GM19238 (cell line): Measurements from ENCODE around the gene ARSI.

ENCODE experiments used
- DNase-seq: peaks from one replicate; pipeline ENCODE4 v3.0.0; 2011; ENCODE audit warnings: low spot score; ENCODE audit not compliant: insufficient read length

Gene ARSI

DNA sequence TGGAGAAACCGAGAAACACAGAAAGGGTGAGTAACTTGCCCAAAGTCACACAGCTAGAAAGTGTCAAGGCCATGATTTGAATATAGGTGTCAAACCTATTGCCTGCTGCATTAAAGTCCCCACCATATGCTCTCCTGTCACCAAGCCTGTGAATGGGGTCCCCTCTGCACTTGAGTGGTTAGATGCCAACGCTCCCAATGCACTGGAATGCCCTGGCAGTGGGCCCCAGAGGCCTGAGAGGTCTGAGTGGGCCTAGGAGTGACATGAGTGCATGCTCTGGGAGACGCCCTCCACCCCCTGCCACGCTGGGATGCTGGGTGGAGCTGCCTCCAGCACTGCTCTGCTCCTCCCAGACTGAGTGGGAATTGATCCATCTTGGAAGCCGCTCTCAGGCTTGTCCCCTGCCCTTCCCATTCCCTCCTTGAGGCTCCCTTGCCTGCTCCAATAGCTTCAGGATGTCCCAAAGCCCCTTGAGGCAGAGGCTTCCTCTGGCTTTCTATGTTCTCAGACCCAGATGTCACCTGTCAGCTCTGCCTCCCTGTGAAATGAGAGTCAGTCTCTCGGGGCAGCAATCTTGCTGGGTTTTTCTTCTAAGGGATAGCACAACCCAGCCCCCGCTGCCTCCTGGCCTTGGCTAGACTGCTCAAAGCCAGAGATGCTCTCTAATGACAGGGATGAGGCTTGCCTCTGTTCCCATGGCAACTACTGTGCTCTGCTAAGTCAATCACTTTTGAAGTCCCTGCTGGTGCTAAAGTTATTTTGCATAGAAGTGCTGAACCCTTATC lies 6.6 kb upstream of the ARSI start:
- no peak for DNase-seq

DNA sequence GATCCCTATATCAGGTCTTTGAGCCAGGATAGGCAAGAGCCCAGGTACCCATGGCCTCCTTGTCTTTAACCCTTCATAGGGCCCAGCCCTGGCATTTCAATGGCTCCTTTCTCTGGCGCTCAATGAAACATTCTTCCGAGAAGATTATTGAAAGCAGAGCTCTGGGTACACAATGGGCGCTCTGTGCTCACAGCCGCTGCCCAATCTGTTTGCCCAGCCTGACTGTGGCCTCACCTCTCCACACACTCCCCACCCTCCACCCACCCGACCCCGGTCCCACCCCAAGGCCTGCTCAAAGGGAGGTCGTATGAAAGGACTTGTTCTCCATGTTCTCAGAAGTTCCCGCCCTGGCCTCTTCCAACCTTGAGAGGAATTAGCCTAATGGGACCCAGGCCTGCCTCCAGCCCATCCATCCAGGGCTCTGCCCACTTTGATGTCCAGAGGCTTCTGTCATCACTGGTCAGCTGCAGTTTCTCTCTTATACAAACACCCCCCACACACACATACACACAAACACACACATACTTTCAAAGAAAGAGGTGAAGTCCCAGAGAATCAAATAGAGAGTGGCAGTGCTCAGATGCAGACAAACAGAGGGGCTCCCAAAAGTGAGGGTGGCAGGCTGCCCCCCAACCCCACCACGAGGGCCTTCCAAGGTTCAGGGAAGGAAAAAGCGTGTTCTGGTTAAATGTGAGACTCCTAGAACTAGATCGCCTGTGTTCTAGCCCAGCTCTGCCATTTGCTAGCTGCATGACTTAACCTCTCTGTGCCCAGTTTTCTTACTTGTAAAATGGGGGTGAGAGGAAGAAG lies 5.1 kb upstream of the ARSI start:
- no peak for DNase-seq

DNA sequence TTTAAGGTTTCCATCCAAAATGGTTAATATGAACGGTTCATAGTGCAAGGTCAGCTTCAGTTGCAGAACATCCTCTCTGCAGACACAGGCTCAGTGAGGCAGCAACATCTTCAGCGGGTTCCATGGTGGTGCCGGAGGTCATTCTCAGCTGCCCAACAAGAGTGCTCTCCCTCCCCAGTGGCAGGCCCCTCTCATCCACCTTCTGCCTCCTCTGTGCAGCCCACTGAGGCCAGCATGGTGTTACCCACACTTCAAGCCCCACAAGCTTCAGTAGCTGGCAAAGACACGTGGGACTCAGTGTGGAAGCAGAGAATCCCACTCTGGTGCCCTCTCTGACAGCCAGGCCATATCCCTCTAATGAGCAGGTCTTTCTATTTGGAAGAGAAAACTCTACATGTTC lies 4.1 kb upstream of the ARSI start:
- DNase-seq = no peak

DNA sequence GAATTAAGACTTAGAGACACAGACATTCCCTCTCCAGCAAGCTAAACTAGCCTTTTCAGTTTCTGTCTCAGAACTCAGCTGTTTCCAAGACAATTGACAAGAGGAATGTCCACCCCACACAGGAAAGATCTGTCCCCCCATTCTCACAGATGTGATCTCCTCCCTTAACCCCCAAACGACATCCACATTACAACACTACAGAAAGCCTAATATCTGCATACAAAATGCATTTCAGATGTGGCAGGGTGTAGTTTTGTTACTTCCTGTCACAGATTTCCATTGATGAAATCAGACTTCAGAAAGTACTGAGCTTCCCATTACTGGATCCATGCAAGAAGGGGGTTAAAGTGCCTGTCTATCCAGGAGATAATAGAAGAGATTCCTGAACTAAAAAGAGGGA lies 2.9 kb upstream of the ARSI start:
- no peak for DNase-seq

DNA sequence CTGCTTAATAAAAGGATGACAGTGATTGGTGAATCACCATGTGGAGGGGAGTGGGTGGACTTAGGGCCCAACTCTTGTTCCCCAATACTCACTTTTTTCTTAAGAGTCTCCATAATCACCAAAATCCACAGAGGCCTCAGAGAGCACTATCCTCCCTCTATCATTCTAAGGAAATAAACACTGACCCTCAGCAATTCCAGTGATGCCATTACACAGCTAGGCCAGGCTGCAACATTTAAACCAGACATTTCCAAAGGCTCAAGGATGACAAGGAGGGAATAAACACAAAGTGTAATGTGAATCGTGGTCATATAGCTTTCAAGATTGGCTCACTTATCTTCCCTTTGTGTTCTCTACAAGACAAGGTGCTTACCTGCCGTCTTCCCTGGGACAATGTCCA lies 2.4 kb upstream of the ARSI start:
- DNase-seq = no peak

DNA sequence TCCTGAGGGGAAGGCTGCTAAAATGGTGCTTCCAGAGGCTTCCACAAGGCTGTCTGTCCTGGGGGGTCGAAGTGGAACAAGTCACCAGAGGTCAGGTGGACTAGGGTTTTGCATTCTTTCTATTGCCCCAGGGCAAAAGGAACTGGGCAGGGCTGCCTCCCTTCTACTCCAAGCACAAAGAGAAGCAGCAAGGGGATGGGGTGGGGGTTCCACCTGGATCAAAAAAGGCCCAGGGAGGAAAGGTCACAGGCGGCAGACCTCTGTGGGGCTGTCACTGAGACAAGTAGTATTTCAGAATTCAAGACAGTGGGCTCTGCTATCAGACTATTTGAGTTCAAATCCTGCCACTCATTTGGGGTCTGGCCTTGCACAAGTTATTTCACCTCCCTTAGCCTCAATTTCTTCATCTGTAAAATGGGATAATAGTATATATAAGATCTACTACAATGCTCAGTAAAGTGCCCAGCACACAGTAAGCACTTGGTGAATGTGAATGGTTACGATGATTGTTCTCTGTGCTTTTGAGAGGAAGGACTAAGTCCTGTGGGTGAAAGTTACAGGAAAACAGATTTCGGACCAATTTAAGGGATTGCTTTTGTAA lies 1.9 kb upstream of the ARSI start:
- DNase-seq = no peak

DNA sequence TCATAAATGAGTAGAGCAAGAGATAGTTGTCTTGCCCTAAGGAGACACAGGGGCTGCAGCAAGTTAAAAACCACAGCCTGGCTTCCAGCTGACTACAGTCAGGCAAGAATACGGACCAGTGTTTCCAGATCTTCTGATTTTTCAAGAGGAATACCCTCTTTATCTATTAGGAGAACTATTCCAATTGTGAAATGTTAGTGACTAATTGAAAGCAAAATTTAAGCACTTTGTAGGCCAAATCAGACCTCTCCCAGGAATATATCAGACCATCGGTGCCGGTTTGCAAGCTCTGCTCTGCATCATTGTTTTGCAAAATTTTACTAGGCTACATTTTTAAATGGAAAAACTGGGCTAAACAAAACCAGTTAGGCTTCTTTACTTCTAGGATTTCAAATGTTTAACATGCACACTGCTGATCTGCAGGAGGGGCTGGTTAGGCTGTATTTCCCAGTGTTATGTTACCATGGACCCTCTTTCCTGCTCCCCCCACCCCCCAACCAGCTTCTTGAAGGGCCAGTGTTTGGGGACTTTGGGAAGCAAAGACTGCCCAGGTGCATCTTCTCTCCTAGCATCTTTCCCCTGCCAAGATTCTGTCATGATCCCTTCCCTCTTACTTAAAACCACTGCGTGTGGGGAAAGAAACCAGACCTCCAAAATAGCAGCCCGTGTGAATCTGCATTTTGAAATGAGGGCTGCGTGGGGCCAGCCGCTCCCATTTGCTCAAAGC lies 1.1 kb upstream of the ARSI start:
- DNase-seq = no peak

DNA sequence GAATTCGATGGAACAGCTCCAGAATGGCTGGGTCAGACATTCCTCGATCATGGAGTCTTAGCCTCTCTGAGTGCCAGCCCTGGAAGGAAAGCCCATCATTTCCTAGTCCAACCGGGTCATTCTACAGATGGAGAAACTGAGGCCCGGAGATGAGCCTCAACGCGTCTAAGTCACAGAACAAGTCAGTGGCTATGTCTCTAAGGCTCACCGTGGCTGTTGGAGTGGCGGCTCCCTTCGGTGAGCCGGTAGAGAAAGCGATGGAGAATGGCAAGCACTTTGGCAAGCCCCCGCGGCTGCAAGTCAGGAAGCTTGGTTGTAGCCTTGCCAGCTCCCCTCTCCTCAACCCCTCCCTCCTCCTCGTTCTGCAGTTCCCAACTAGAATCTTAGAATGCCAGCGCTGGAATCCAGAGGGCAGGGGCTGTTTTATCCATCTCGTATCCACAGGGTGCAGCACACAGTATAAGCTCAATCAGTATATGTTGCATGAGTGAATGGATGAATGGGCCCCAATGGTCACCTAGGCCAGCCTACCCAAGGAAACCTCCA lies 438 bp upstream of the ARSI start:
- DNase-seq = no peak

DNA sequence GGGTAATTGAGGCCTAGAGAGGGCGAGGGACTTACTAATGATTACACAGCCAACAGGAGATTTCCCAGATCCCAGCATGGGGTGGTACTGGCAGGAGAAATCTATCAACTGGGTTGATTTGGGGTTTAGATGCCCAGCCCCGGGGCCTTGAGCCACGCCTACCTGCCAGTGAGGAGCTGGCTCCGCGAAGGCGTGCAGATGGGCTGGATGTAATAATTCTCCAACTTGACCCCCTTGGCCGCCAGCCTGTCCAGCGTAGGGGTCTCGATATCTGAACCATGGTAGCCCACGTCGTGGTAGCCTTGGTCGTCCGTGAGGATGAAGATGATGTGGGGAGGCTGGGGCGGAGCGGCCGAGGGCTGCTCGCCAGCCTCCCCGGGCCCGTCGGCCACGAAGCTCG lies 804 bp downstream of the ARSI start:
- DNase-seq = no peak

DNA sequence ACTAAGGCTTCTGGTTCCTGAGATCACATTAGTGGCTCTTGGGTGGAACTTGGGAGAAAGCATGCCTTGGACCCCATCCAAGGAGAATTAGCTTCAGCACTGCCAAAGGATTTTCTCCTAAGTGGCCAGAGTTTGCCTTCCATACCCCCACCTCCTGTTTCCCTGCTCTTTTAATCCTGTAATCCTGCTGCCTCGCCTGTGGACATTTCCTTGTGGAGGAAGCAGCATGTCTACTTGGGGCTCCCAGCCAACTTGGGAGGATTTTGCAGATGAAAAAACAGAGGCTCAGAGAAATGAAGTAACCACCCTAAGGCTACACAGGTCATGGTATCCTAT lies 1.6 kb downstream of the ARSI start:
- DNase-seq = no peak

DNA sequence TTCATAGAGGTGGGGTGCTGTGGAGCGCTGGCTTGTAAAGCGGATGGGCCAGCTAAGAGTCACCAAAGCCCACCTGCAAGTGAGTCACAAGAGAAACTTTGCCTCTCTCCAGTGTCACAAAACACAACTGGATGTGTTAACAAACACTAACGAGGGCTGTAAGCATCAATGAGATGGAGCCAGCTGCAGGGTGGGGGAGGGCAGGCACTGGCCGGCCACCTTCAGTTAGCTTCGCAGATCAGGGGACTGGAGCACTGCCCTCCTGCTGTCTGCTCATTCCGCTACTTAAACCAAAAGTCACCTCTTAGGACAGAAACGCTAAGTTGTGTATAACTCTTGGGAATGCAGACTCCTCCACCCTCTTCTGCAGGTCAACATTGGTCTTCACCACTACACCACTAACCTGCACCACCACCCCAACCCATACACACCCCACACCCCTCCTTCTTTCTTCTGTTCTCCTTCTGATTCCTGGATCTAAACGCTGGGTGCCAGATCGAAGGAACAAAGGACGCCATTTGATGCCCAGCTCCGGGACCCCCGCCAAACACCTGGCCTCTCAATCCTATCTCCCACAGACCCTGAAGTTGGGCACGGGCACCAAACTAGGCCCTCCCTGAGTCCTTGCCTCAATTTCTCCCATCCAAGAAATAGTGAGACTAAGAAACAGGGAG lies 2.1 kb downstream of the ARSI start:
- no peak for DNase-seq

DNA sequence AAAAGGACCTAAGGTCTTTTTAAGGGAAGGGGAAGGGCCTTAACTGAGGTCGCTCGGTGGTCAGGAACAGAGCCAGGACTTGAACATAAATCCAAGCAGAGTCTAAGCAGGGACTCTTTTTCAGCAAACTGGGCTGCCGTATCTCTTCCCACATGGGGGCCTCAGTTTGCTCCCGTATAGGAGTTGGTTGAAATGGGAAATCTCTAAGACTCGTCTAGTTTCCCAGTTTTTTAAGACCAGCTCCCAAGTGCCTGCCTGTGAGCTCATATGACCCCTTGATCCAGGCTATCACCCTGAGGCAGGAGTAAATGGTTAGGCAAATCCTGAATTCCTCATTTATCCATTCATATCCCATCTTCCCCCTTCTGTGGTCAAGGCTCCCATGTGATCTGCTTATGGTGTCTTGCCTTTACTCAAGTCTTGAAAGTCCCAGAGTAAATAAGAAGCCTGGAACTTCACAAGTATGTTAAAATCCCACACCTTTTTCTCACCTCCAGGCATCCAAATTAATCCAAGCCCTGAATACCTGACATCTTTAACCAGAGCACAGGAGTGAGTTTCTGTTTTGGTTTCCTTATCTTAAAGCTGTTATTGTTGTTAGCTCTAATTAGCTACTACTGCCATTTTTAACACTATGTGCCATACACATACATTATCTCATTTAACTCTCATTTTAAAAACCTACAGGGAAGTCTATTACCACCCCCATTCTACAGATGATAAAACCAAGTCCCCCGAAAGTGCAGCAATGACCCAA lies 3.0 kb downstream of the ARSI start:
- no peak for DNase-seq

DNA sequence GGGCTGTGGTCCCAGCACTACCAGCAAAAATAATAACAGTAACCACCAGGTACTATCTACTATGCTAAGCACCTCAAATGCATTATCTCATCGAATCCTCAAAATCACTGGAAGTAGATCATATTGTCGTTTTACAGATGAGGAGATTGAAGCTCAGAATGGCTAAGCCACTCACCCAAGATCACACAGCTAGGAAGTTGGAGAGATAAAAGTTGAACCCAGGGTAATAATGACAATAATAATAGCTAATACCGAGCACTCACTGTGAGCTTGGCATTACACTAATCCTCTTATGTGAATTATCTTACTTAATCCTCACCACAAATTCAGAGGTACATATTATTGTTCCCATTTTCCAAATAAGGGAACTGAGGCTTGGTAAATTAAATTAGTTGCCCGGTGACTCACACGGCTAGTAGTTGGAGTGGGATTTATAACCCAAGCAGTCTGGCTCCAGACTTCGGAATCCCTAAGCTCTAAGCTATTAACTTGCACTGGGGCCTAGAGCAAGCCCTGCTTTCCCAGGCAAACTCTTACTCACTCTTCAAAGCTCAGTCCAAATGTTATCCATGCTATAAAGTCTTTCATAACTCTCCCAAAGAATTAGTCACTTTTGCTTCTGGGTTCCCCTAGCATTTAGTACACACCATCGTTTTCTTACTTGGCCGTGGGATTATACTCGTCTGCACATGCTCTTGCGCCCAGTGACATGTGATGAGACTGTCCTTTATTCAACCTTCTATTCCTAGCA lies 3.8 kb downstream of the ARSI start:
- DNase-seq = no peak

DNA sequence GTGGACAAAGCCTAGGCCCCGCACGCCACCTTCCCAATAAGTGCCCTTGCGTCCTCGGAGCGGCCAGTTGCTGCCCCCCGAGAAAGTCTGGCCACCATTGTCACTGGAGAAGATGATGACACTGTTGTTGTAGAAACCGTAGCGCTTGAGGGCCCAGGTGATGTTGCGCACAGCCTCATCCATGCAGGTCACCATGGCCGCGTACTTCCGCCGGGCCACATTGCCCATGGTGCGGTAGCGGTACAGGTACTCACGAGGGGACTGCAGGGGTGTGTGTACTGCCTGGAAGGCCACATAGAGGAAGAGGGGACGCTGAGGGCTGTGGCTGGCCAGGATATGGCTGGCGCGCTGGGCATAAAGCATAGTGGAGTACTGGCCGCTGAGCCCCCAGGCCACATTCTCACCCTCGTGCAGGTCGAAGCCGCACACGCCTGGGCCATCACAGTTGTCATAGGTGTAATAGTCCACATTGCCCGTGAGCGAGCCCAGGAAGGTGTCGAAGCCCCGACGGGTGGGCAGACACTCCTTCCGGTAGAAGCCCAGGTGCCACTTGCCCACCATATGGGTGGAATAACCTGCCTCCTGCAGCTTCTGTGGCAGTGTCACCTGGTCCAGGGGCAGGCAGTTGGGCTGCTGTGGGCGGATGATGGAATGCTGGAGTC lies 4.6 kb downstream of the ARSI start:
- DNase-seq = no peak

DNA sequence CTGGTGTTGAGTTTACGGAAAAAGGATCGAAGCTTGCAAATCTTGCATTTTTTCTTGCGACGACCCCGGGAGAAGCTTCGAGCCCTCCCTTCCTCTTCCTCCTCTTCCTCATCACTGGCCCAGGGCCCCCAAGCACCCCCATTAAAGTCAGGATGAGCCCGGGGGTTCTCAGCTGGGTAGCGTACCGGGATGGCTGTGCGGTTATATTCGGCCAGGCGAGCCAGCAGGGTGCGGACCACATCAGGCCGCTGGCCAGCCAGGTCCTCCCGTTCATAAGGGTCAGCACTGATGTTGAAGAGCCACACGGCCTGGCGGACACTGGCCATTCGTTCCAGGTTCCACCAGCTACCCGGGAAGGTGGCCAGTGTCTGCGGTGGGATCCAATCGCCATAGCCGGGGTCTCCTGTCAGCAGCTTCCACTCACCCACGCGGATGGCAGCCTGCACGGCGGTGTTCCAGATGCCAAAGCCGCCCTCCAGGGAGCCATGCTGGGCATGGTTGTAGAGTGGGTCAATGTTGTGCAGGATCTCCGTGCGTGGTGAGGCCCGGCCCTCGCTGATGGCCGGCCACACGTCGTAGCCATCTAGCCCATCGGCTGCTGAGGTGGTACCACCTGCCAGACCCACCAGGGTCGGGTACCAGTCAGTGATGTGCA lies 5.3 kb downstream of the ARSI start:
- DNase-seq = no peak

DNA sequence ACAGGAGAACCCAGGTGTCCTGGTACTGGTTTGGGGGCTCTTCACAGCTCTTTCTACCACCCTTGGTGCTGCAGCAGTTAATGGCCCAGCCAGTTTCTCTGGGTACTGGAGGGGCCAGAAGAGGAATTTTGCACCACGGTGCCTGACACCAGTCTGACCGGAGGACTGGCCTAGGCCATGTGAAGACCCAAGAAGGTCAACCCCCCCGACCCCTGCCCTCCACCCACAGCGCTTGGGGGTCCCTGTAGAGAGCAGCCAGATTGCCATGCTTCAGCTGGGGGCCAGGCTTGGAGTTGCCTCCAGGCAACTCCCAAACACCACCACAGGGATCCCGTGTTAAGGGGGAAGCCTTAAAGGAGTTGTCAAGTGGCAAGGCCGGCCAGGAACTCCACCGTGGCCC lies 6.2 kb downstream of the ARSI start:
- no peak for DNase-seq

DNA sequence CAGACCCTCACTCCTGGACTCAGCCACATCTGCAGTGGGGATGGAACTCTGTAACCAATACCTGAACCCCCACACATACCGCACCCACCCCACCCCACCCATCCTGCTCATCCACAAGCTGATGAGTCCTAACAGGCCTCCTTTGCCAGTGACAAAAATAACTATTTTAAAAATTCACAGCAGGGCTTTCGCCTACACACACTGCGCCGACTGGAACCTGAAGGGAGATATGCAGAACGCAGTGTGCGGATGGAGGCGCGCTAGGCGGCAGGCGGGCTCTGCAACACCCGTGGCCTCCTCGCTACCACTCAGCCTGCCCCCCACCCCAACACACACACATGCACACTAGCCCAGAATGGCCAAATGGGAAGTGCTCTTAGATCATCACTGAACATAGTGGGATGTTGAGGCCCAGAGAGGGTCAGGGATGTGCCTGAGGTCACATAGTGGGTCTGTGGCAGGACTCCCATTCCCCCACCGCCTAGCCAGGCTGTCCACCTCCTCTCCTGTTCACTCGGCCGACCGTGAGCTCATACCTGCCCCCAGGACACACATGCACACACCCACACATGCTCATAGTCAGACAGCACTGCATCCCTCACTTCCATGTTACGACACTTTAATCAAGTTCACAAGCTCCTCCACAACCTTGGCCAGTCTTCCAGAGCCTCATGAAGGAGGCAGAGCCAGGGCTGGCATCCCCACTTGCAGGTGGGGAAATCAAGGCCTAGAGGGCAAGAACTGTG lies 6.8 kb downstream of the ARSI start:
- DNase-seq = no peak

DNA sequence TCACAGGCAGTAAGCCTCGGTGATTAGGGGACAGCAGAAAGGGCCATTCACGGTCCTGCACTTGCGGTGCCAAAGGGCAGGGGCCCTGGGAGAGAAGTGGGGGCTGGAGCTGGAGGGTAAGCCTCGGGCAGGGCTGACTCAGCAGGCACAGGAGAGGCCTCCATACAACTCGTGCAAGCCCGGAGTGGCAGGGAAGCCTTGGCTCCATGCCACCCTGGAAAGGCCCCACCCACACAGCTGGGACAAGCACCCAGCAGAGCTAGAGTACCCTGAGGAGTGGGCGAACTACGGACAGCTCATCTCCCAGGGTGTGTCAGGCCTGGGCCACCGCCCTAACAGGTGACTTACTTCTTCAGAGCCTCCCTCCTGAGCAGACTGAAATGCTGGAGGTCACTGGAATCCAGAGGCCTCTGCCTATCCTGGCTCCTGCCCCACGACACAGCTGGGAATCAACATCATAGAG lies 7.5 kb downstream of the ARSI start:
- DNase-seq = no peak
